ENCODE measurements around the gene NKG7. TPM values are rescaled to one million over a fixed set of nuclear protein-coding genes. Genes with fewer than 3 reads are reported as not detected.

The NKG7 gene
- total RNA-seq, 1 donor from 2014 or later, result 133 TPM

- intact Hi-C loops (cut with micrococcal nuclease), result loop anchor here (1.0 to 10.0 kb wide), 14 partner anchors 13 to 535 kb away; partner anchors contain the start of gene CTU1
Measured at GRCh38 chr19:51339687-51340656, 32.5 kb downstream of the NKG7 start.

GRCh38 chr19:51339313-51339686 is 33.2 kb downstream of the NKG7 start:
- intact Hi-C loops (cut with micrococcal nuclease), result loop anchor here (1.0 to 10.0 kb wide), 14 partner anchors 12 to 534 kb away; partner anchors contain the start of gene CTU1

GRCh38 chr19:51338563-51339312 is 33.7 kb downstream of the NKG7 start:
- intact Hi-C loops (cut with micrococcal nuclease), result loop anchor here (1.0 to 10.0 kb wide), 15 partner anchors 11 to 534 kb away; partner anchors contain the start of gene CTU1

- intact Hi-C loops (cut with micrococcal nuclease), result loop anchor here (1.0 to 10.0 kb wide), 4 partner anchors 135 to 533 kb away; no protein-coding TSS in a partner anchor
Measured at GRCh38 chr19:51337861-51338562, 34.4 kb downstream of the NKG7 start.

GRCh38 chr19:51337141-51337860 is 35.2 kb downstream of the NKG7 start:
- intact Hi-C loops (cut with micrococcal nuclease), result loop anchor here (10.0 kb wide), 1 partner anchor 532 kb away; no protein-coding TSS in a partner anchor

GRCh38 chr19:51333836-51334460 is 38.5 kb downstream of the NKG7 start:
- intact Hi-C loops (cut with micrococcal nuclease), result loop anchor here (10.0 kb wide), 1 partner anchor 529 kb away; no protein-coding TSS in a partner anchor

- intact Hi-C loops (cut with micrococcal nuclease), result loop anchor here (10.0 kb wide), 1 partner anchor 527 kb away; no protein-coding TSS in a partner anchor
Measured at GRCh38 chr19:51331716-51332115, 40.7 kb downstream of the NKG7 start.

GRCh38 chr19:51331193-51331592 is 41.3 kb downstream of the NKG7 start:
- intact Hi-C loops (cut with micrococcal nuclease), result loop anchor here (10.0 kb wide), 1 partner anchor 526 kb away; no protein-coding TSS in a partner anchor

- intact Hi-C loops (cut with micrococcal nuclease), result loop anchor here (10.0 kb wide), 1 partner anchor 526 kb away; no protein-coding TSS in a partner anchor
Measured at GRCh38 chr19:51330366-51330765, 42.1 kb downstream of the NKG7 start.

- intact Hi-C loops (cut with micrococcal nuclease), result no loop called here
Measured at GRCh38 chr19:51329411-51329810, 43.0 kb downstream of the NKG7 start.

GRCh38 chr19:51327066-51328001 is 45.1 kb downstream of the NKG7 start:
- intact Hi-C loops (cut with micrococcal nuclease), result loop anchor here (1.0 kb wide), 2 partner anchors 12 to 40 kb away; no protein-coding TSS in a partner anchor

- intact Hi-C loops (cut with micrococcal nuclease), result loop anchor here (1.0 kb wide), 2 partner anchors 13 to 41 kb away; no protein-coding TSS in a partner anchor
Measured at GRCh38 chr19:51326216-51327065, 46.0 kb downstream of the NKG7 start.

- intact Hi-C loops (cut with micrococcal nuclease), result no loop called here
Measured at GRCh38 chr19:51325161-51325976, 47.1 kb downstream of the NKG7 start.

GRCh38 chr19:51324167-51324481 is 48.3 kb downstream of the NKG7 start:
- intact Hi-C loops (cut with micrococcal nuclease), result no loop called here

- intact Hi-C loops (cut with micrococcal nuclease), result no loop called here
Measured at GRCh38 chr19:51323481-51324166, 48.8 kb downstream of the NKG7 start.

GRCh38 chr19:51321799-51322198 is 50.7 kb downstream of the NKG7 start:
- intact Hi-C loops (cut with micrococcal nuclease), result no loop called here
